ENCODE measurements around the gene ARID1B.

The ARID1B gene

DNA sequence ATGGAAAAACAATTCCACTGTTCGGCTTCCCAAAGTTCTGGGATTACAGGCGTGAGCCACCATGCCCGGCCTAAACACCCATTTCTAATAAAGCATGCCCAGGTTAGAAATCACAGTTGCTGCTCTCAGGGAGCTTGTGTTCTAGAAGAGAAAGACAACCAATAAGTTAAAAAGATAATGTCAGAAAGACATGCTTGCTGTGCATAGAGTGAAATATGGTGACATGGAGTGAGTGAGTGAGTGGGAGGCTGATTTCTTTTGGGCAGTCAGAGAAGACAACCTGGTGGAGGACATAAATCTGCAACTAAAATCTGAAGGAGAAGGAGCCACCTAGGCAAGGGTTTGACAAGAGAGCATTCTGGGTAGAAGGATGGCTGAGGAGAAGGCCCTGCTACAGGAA is 222.6 kb downstream of the ARID1B start:
- no peak for DNase-seq

GRCh38 chr6:157001716-157002115 is 224.5 kb downstream of the ARID1B start:
- DNase-seq: no peak

DNA sequence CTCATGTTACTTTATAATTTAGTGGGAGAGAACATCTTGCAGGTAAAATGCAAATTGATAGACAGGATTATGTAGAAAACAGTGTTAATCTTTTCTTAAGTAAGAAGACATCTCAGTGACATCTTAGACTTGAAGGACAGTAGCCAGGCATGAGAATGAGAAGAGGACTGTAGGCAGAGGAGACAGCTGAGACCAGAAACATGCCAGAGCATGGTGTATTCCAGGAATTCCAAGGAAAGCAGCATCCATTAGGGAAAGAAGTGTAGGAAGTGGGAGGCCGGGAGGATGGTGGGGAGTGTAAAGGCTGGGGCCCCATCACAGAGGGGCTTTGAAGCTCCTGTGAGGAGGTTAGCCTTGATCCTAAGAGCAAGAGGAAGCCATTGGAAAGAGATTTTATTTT is 225.6 kb downstream of the ARID1B start:
- DNase-seq: no peak

DNA sequence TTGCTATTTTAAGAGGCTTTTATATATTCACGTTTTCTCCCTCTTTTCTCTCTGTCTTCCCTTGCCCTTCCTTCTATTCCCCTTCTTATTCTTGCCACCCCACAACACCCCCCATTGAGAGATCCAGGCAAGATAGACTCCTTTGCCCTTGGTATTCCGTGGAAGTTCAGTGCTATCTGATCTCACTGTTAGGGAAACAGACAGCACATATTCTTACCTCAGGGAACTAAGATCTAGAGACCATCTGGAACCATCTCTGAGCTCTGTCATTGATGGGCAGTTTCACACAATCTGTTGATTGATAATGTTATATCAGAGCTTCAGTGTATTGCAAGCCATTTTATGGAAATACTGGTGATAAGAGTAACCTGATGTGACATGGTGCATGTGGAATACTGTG is 228.8 kb downstream of the ARID1B start:
- no peak for DNase-seq

- no peak for DNase-seq
Observed at GRCh38 chr6:157008568-157008967, 231.4 kb downstream of the ARID1B start.

GRCh38 chr6:157012355-157012754 is 235.2 kb downstream of the ARID1B start:
- DNase-seq: no peak

DNA sequence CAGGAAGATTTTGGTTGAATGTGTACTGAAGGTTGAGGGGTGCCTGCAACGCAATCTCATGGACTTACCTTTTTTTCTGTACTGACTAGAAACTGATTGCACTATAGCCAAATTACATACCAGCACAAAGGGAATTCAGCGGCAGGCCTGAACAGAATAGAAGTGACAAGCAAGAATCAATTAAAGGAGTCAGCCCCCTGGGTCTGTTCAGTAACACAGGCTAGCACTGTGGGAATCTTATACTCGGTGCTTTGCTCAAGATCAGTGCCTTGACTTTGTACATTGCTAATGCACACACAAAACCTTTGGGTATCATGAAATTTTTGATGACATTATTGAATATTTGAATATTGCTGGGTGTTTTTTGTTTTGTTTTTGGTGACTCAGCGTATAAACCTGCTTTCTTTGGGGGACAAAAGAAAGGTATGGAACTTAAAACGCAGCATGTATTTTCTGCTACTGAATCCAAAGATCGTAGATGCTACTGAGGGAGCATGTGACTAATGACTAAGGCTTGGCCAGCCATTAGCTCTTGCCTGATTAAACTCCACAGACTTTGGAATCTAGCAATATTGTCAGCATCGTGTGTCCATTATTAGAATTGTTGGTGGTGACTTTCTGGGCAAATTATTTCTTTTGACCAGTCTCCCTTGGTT is 236.6 kb downstream of the ARID1B start:
- DNase-seq: no peak

DNA sequence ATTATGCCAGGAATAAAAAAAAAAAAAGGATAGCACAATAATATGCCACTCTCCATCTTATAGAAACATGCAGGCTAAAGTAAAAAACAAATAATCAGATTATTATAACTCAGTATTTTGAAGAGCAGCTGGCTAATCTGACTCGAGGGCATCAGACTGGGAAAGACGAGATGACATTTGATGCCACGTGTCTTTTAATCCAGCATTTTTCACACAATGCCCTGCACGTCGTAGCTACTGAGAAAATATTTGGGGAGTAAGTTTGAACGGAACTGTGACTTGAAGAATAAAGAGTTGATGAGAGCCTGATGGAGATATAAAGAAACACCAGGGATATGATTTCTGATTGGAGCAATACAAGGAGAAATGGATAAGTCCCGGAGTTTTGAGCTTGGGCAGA is 237.7 kb downstream of the ARID1B start:
- no peak for DNase-seq

DNA sequence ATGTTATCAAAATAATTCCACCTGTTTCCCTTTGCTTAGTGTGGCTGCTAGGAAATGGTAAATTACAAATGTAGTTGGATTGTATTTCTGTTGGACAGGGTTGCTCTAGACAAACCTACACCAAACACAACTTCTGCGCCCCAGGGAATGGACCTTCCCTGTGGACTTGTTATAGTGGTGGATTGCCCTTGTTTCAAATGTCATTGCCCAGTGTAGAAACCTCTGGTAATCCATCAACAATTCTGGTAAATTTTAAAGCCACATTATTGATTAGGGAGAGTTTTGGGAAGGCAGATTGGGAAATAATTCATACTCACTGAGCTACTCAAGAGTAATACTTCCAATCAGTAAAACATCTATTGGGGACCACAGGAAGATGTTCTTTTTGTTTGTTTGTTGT is 239.8 kb downstream of the ARID1B start:
- DNase-seq: no peak

GRCh38 chr6:157017861-157018260 is 240.7 kb downstream of the ARID1B start:
- DNase-seq: no peak

- DNase-seq: no peak
Observed at GRCh38 chr6:157019115-157019641, 242.0 kb downstream of the ARID1B start.

DNA sequence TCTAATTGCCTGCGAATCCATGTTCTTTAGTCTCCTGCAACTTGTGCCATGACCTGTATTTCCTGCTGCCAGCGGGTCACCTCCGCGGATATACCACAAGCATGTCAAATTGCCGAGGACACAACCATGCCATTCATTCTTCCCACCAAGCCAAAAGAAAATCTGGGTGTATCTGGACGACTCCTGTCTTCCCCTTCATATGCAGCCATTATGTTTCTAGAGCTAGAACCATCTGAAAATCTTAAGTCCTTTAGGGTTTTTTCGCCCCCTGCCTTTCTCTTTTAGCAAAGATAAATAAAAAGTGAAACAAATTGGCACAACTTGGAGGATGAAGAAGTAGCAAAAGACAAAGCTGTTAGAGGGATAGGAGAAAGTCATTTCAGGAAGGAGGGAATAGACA is 242.6 kb downstream of the ARID1B start:
- no peak for DNase-seq

GRCh38 chr6:157020398-157020797 is 243.2 kb downstream of the ARID1B start:
- no peak for DNase-seq

DNA sequence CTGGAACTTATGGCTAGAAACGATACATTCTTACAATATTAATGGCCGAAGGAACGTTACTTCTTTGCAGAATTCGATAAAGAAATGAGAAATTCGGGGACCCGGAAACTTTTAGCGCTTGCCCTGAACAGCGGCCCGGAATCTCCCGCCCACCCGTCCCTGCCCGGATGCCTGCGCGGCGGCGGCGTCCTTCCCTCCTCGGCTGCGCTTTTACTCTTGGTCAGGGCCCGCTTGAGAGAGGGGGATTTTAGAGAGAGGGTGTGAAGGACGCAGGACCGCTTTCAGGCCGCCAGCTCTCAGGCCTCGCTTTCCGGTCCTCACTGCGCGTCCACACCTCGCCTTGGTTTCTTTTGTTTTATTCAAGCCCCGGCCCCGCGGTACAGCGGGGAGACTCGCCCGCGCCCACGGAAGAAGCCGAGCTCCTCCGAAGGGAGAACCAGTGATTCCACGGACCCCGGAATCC is 243.7 kb downstream of the ARID1B start:
- DNase-seq: peak; percentile 16

DNA sequence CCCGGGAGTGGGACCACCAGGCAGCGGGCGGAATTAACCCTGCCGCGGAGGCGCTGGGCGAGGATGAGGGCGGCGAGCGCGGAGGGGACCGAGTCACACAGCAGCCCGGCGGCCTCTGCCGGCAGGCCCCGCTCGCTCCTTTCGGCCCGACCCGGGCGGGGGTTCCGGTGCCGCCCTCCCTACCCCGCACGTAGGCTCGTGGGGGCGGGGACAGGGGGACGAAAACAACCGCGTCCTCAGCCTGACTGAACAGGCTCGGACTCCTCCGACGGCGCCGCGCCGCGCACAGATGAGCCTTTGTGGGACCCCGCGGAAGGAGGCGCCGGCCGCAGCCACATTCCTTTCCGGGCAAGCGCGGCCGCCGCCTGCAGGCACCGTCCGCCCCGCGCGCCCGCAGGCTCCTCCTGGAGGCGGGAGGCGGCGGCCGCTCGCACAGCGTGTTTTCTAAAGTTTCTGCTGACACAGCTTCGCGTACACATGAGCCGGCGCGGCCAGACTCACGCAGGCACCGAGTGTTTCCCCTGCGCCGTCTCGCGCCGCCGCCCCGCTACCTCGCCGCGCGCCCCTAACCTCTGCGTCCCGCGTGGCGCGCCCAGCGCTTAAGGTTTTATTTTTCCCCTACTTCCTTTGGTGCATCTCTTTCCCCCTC is 244.3 kb downstream of the ARID1B start:
- DNase-seq: peak; percentile 72

DNA sequence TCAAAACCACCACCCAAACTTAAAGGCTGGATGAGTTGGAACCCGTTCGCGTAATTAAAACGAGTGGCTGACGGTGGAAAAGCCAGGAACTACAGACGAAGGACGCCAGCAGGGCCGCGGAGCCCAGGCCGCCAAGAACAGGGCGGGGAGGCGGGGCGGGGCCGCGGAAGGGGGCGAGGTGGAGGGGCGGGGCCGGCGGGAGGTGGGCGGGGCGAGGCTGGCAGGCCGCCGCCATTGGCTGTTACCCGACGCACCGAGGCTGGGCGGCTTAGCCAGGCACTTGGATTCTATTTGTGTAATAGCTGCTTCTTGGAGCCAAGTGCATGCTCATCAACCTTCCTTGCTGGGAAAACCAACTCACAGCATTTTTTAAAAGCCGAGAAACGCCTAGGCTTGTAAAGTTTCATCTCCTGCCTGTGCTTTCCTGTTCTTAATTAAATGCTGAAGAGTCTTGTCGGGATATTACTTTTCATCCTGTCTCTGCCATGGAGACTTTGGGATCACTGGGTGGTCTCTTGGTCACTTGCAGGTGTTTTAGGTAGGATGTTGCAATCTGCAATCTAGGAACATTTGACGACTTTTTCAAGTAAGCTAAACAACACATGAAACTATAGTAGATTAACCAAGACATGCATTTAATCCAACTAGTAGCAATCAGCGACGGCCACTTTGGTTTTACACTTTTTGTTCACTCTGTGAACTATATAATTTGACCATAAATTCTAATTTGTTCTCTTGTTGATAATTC is 245.0 kb downstream of the ARID1B start:
- peak; percentile 55 for DNase-seq

GRCh38 chr6:157023958-157024357 is 246.8 kb downstream of the ARID1B start:
- peak; percentile 18 for DNase-seq

GRCh38 chr6:157024745-157025144 is 247.6 kb downstream of the ARID1B start:
- no peak for DNase-seq

DNA sequence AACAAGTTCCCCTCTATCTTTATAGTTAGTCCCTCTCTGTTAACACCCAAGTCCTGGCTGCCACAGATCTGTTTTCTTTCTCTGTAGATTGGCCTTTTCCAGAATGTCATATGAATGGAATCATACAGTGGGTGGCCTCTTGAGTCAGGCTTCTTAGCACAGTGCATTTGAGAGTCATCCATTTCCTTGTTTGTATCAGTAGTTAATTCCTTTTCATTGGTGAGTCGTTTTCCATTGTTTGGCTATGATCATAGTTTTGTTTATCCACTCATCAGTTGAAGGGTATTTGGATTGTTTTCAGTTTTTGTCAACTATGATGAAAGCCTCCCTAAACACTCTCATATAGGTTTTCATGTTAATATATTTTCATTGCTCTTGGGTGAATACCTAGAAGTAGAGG is 248.3 kb downstream of the ARID1B start:
- DNase-seq: no peak

DNA sequence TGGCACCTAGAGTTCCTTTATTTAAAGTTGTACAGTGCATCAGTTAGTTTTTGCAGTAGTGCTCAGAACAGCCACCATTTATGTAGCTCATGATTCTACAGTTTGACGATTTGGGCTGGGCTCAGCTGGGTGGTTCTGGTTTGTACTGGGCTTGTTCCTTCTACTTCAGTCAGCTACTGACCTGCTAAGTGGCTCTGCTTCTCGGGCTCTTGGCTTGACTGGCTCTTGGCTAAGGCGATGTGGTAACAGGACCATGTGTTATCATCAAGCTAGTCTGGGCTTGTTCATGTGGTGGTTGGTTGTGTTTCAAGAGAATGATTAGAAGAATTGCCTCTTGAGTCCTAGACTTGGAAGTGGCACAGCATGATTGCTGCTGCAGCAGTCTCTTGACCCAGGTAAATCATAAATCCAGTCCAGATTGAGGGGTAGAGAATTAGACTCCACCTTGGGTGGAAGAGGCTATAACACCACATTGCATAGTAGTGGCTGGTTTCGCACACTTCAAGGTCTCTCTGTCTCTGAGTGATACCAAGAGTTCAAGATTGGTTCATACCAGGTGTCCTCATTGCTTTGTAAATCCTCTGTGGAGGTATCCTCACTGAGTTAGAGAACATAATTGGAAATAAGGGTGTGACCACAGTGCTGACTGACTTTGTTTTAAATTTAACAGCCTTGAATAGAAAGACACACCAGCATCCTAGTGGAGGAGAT is 253.0 kb downstream of the ARID1B start:
- no peak for DNase-seq

DNA sequence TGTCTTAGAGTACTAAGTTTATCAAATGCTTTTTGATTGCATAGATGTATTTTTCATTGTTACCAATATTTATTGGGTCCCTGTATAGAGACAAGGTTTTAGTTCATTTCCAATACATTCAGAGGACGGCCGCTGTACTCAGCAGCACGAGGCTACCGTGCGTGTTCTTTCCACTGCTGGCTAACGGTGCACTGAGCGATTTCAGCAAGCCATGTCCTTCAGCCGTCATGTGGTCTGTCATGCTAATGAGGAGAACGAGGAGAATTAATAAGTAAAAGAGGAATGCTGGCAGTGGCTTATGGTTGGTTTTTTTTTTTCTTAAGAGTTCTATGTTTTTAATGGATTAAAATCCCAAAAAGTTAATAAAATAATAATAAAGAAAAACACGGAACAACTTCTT is 253.6 kb downstream of the ARID1B start:
- no peak for DNase-seq

- no peak for DNase-seq
Observed at GRCh38 chr6:157032923-157033322, 255.7 kb downstream of the ARID1B start.
